ENCODE results near the gene UBE2J2.

GRCh38 chr1:1204998-1205768 is 68.5 kb downstream of the UBE2J2 start:
- TF ChIP-seq, protein P1, sequence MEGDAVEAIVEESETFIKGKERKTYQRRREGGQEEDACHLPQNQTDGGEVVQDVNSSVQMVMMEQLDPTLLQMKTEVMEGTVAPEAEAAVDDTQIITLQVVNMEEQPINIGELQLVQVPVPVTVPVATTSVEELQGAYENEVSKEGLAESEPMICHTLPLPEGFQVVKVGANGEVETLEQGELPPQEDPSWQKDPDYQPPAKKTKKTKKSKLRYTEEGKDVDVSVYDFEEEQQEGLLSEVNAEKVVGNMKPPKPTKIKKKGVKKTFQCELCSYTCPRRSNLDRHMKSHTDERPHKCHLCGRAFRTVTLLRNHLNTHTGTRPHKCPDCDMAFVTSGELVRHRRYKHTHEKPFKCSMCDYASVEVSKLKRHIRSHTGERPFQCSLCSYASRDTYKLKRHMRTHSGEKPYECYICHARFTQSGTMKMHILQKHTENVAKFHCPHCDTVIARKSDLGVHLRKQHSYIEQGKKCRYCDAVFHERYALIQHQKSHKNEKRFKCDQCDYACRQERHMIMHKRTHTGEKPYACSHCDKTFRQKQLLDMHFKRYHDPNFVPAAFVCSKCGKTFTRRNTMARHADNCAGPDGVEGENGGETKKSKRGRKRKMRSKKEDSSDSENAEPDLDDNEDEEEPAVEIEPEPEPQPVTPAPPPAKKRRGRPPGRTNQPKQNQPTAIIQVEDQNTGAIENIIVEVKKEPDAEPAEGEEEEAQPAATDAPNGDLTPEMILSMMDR (conservative IDR thresholded peaks at IDR 0.05; ENCODE audit: low read depth, low read length): no peak
- TF ChIP-seq SMC3 (IDR thresholded peaks at IDR 0.05; ENCODE audit: low read depth, low read length) (no peak), RAD21 (IDR thresholded peaks at IDR 0.05; ENCODE audit: low read length) (no peak), MAFK (IDR thresholded peaks at IDR 0.05; ENCODE audit: low read depth, low read length) (no peak), POLR2A (IDR thresholded peaks at IDR 0.05; ENCODE audit: low read depth, low read length) (no peak), MXI1 (IDR thresholded peaks at IDR 0.05; ENCODE audit: borderline replicate concordance, low read depth, low read length) (no peak), CHD1 (IDR thresholded peaks at IDR 0.05; ENCODE audit: low read depth, low read length) (no peak), BHLHE40 (IDR thresholded peaks at IDR 0.05; ENCODE audit: low read depth, low read length) (no peak), USF2 (IDR thresholded peaks at IDR 0.05; ENCODE audit: low read depth, low read length) (no peak), NFE2L2 (IDR thresholded peaks at IDR 0.05; ENCODE audit: low read depth, low read length) (no peak), MAZ (IDR thresholded peaks at IDR 0.05; ENCODE audit: borderline replicate concordance, low read depth, low read length) (no peak)
- TF ChIP-seq, protein P2, sequence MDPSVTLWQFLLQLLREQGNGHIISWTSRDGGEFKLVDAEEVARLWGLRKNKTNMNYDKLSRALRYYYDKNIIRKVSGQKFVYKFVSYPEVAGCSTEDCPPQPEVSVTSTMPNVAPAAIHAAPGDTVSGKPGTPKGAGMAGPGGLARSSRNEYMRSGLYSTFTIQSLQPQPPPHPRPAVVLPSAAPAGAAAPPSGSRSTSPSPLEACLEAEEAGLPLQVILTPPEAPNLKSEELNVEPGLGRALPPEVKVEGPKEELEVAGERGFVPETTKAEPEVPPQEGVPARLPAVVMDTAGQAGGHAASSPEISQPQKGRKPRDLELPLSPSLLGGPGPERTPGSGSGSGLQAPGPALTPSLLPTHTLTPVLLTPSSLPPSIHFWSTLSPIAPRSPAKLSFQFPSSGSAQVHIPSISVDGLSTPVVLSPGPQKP (IDR thresholded peaks at IDR 0.05; ENCODE audit: borderline replicate concordance, low read depth, low read length): no peak

All from IMR-90 (cell line).